HPDE6-E6E7 (cell line): ENCODE measurements around the gene PCNX4.
"Not testable (repeated sequence)": the region's sequence is repeated elsewhere in the genome, so short reads cannot be mapped to it uniquely, and the experiment has no call there.

Experiments
- DNase-seq: peaks from one replicate; pipeline ENCODE4 v3.0.0; 2011; ENCODE audit warnings: missing footprints; ENCODE audit errors: extremely low spot score

Gene PCNX4

DNA sequence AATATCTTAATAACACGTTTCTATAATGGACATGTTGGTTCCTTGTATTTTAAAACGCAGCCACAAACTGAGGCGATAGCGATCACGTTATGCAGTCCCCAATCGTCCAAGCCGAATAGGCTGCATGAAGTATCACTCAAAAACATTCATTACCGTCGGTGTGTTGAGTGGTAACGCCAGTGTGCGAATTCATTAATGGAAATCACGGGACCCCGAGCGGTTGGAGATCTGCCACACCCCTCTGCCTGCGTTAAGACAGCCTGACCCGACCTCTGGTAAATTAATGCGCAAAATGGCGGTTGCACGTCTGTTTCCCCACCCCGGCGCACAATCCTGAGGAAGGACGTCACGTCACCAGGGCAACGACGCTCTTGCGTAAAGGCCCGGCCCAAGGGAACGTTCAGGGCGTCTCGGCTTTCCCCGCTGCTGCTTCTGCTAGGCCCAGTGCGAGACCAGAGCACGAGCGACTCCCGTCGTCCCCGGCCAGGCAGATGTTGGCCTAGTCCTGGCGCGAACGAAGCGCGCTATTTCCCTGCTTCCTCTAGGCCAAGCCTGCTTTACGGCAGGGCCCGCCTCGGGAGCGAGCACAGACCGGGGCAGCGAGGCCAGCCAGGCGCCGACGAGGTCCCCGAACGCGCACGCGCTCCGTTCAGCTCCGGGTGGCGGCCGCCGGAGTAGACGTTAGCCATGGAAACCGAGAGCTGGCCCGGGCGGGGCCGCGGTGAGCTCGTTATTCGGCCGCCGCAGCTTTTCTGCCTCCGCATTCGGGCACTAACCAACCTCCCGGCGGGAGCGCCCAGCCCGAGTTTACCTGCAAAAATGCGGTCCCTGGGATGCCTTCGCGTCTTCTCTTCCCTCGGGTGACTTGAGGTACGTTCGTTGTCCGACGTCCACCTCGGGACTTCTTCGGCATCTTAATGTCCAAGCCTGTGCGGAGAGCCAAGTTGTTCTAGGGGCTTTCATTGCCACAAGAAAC, at the start of gene PCNX4:
Gene PCNX4 (plus strand): TSS at position 374 of the 976 bp plus-strand sequence. CDS start 15,716 bp downstream, outside the sequence.
- peak; percentile 90 for DNase-seq

DNA sequence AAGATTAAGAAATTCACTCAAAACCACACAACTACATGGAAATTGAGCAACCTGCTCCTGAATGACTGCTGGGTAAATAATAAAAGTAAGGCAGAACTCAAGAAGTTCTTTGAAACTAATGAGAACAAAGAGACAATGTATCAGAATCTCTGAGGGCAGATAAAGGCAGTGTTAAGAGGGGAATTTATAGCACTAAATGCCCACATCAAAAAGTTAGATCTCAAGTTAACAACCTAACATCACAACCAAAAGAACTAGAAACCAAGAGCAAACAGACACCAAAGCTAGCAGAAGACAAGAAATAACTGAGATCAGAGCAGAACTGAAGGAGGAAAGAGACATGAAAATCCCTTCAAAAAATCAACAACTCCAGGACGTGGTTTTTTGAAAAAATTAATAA, 43.7 kb upstream of the PCNX4 start:
- not testable (repeated sequence) for DNase-seq

DNA sequence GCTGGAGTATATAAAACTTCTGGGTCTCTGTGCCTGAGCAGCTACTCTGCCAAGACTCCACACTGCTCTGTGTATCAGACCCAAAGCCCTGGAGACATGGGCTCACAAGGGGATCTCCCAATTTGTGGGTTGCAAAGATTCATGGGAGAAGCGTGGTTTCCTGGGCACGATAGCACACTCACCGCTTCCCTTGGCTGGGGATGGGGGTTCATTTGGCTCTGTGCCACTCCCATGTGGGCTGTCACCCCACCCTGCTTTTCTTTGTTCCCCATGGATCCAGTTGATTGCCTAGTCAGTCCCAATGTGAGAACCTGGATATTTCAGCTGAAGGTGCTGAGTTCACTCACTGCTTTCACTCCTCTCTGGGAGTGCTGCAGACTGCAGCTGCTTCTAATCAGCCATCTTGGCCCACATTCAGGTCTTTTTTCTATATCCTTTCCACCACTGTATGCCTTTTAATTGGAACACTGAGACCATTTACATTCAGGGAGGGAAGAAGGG, 40.0 kb upstream of the PCNX4 start:
- DNase-seq, result no peak

DNA sequence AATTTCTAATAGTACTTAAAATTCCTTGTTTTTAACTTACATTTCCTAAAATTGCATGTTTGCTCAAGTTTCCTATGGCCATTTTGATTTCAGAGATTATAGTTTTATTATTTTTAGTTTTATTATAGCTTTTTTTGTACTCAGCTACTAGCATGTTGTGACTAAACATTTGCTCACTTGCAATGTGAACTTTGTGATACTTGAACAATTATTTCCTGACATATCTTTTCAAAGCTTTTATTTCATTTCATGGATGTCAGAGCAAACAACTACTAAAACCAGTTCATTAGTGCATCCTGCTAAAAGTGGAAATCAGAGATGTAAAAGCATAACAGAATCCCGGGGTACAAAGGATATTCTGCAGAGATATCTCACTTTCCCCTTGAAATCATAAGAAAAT, 33.6 kb upstream of the PCNX4 start:
- DNase-seq, result no peak

DNA sequence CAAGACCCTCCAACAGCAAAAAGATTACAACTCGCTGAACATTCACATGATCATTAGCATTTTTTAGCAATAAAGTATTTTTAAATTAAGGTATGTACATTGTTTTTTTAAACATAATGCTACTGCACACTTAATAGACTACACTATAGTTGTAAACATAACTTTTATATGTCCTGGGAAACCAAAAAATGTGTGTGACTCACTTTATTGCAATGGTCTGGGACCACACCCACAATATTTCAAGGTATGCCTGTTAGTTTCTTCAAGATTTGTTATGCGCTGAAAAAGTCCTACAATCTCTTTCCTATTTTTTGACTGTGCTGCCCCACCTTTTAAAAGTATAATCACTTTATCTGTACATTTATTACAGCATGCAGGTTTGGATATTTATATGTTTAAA, 30.4 kb upstream of the PCNX4 start:
- no peak for DNase-seq

DNA sequence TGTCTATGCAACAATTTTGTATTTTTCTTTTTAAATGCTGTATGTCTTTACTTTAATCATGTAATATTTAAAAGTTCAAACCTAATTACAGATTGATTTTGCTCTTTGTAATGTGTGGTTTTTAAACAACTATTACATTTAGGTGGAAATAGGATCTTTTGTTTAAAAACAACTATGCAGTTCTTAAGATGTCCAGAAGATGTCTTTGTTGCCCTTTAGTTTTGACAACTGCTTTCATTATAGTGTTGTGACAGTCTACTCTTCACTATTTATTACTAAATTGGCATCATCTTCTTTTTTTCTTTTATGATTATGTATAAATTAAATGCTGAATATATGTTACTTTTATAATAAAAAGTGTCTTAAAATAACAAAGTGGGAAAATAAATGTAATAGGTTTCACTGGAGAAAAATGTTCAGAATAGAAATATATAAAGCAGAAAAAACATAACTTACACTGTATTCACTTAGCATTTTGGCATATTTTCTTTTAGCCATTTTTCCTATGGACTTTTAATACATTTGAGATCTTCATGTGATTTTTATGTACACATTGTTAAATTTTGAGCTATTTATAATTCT, 27.1 kb upstream of the PCNX4 start:
- no peak for DNase-seq

DNA sequence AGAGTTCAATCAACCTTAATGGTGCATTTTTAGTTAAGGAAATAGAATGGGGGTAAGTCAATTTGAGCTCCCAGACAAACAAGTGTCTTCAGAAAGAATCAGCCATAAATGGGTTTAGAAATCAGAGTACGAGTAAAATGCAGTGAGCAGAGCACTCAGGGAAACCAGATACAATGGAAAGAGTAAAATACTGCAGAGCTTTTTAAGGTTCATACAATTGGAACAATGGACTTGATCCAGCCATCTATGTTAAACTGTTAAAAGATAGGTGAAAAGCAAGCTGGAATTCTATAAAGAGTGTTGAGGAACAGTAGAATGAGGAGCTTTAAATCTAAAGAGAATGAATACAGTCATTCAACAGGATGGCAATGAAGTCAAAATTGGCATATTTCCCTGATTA, 23.8 kb upstream of the PCNX4 start:
- DNase-seq, result no peak

DNA sequence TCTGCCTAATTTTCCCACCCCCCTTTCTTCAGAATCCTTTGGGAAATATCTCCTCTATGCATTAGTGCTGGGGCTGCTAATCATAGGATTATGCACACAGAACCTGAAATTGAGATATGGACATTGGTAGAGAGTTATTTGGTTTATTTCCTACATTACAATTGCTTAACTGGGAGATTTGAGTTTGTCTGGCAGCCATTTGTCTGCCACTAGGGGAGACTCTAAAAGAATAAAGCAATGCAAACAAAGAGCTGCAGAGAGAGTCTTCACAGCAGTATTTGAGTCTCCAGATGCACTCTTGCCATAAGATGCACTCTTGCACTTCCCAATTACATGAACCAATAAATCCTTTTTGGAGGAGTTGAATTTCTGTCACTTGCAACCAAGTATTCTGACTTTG, 12.0 kb upstream of the PCNX4 start:
- no peak for DNase-seq

DNA sequence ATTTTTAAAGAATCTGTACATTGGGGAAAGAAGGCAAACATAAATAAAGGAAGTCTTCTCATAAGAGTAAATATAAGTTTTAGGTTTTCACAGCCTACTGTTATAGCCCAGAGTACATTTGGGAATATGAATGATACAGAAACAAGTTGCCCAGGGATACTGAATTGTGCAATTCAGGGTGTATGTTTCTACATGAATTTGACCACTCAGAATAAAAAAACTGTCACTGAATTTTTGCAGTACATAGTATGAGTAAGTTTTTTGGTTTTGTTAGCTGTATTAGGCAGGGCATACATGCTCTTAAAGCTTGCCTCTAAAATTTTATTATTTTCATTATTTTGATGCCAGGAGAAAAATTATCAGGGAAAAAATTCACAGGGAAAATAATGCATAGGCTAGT, 6.6 kb upstream of the PCNX4 start:
- DNase-seq, result no peak

DNA sequence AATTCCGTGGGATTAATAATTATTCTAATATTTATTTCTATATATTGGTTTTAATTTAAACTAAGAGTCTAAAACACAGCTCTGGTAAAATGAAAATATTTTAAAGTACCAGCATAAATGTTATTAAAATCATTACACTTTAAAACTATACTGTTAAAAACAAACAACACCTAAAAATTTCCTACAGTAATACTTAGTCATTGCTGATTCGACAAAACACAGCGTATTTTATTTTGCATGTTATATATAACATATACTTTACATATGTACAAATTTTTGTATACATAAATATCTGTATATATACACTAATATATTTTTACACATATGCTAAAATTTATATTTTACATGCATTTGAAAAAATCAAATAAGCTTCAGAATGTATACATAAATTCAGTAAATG, 6.0 kb upstream of the PCNX4 start:
- DNase-seq, result no peak

DNA sequence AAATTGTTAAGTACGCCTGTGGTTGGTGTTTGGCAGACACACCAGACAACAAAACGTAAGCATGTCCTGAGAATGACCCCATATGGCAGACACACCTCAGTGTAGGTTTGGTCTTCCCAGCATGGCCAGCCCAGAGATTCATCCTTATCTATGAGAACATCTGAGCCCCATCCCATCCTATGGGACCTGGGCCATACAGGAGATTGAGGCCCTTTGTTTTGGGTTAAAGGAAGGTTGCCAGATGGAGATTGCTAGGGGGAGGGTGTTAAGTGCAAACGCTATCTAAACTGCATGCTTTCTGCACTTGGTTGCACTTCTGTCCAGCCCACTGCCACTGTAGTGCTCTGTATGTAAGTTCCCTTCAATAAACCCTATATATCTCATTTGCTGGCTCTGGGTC, 4.1 kb upstream of the PCNX4 start:
- DNase-seq, result no peak

DNA sequence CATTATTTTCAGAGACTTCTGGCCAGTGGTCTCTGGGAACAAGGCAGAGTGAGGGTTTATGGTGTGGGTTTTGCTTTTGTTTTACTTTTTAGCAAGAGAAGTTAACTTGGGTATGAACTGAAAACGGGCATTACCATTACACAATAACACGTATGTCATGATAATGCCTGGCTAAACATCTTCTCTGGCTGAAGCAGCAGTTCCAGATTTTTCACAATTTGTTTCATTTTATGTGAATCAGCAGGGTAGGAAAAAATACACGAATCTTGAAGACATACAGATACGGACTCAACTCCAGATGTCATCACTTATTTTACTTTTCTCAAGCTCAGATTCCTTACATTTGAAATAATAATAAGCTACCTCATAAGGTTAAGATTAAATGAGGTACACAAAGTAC, 2.5 kb upstream of the PCNX4 start:
- no peak for DNase-seq

DNA sequence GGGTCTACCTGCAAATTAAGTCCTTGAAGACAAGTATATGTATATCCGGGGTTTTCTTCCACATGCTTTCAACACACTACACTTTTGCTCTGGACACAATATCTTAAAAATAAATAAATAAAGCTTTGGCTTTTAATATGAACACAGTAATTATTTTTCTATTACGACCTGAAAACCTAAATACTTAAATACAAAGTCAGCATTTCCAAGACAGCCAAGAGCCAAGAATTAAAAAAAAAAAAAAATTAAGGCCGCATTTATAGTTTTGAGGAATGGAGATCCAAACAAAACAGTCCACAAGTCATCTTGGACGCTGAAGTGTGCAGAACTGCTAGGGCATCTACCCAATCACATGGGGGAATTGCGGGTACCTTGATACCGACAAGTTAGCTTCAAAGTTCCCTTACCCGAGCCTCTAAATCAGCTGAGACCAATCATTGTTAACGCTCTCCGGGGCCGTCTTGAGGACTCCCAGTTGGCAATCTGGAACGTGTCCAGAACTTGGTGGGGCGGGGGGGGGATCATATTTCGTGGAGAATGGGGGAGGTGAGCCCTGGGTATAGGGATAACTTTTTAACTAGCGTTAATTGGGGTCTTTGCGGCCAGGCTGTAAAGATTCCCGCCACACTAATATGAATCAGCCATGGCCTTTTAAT, 731 bp upstream of the PCNX4 start:
- DNase-seq, result peak; percentile 27

DNA sequence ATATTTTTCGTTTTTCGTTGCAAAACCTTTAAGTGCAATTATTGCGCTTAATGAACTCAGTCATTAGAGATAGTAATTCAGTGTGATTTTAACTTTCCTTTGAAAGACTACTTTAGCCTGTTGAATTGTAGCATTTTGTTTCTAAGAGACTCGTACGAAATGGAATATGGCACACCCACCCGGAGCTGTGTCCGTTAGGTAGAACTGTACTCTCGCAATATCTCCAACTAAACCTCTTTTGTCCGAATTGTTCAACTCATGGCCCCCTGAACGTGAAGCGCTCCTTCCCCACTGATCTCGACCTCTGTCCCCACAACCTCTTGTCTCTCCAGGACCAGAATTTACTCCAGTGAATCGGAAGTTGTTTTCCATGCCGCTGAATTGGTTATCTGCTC, 800 bp downstream of the PCNX4 start:
- peak; percentile 9 for DNase-seq

DNA sequence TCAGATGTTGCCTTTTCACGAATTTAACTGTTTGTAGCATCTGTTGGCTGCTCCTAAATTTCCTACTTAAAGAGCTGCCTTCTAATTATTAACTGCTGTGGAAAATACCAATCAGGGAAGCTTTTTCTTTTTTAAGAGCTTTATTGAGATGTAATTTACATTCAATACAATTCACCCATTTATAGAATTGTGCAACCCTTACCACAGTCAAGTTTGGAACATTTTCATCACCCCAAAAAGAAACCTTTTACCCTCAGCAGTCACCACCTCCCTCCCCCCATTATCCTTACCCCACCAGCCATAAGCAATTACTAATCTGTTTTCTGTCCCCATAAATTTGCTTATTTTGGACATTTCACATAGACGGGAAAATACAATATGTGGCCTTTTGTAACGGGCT, 1.4 kb downstream of the PCNX4 start:
- DNase-seq, result no peak

DNA sequence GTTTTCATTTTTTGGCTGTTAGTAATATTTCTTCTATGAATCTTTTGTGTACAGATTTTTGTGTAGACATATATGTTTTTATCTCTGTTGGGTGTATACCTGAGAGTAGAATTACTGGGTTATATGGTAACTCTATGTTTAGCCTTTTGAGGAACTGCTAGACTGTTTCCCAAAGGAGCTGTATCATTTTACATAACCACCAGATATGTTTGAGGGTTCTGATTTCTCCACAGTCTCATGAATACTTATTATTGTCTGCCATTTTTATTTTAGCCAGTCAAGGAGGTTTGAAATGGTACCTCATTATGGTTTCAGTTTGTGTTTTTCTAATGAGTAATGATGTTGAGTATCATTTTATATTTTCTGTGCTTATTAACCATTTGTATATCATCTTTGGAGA, 1.9 kb downstream of the PCNX4 start:
- DNase-seq, result no peak

DNA sequence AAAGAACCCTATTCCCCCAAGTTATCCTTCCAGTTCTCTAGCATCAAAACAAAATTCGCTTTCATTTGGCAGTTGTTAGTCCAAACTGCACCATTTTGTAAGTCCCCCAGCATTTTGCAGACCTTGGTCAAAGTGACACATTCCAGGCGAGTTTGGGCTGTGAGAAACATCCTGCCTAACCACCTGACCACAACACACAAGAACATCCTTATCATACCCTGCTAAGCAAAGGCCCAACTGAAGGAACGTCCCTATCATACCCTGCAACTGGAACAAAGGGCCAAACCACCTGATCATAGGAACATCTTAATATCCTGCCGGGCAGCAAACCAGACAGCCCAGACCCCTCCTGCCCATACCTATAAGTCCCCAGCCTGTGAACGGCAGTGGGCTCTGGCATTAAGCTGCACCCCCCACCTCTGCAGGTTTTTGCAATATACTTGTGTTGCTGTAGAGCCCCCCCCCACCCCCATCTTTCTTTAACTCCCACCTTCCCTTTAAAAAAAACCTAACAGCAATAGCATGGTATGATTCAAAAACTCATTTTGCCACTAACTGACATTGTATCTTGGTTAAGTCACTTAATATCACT, 2.7 kb downstream of the PCNX4 start:
- DNase-seq, result no peak

DNA sequence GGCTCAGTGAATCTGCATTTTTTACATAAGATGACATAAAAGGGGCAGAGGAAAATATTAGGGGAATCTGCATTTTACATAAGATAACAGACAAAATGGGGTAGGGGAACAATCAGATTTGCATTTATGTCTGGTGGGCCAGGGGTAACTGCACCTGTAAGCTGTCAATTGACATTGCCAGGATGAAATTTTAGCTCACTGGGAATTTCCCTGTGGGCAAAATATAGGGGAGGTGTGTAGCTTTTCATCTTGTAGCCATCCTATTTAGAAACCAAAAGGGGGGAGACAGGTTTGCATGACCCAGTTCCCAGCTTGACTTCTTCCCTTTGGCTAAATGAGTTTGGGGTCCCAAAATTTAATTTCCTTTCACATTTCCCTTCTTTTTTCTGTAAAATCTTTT, 3.5 kb downstream of the PCNX4 start:
- DNase-seq, result no peak

DNA sequence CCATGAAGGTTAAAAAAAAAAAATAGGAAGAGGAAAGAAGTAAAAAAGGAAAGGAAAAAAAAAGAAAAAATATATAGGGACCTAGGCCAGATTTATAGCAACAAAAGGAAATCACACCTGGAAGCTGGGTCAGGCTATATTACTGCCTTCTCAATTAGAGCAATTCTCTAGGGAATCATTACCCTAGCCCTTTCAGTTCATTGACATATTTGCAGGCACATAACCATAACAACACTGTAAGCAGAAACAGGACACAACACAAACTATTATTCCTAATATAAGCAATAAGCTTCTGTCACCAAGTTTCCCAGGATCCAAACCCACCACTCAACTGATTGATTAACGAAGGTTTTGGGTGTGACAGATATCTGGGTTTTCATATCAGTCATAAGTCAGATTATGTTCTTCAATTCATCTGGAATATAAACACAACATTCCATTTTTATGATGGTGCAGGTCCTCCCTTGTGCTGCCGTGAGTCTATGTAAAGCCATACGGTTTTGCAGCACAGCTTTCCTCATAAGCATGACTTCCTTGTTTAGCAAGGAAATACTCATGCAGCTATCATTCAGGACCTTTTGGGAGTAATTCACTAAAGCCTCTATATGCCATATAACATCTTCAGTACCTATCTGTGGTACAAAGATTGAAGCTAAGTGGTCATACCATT, 4.2 kb downstream of the PCNX4 start:
- DNase-seq, result no peak

DNA sequence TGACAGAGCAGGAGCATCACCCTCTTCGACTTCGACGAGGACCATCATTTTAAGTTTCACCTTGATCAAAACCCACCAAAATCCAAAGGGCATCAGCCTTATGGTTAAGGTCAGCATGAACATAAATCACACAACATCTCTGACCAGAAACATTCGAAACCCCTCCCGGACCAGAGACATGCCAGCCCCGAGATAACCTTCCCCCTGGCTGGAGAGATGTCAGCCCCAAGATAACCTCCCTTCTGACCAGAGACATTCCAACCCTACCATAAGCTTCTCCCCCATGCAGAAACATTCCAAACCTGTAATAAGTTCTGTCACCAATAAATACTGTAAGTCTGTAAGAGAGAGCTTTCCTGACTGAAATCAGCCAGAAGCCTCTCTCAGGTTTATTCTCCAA, 6.3 kb downstream of the PCNX4 start:
- no peak for DNase-seq

DNA sequence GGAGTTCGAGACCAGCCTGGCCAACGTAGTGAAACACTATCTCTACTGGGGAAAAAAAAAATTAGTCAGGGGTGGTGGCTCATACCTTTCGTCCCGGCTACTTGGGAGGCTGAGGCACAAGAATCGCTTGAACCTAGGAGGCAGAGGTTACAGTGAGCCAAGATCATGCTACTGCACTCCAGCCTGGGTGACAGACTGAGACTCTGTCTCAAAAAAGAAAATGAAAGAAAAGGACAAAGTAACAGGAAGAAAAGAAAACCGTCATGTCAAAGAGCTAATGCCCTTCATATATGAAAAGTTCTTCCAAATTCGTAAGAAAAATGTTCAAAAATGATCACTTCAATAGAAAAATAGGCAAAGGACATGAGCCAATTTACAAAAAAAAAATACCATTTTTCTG, 8.1 kb downstream of the PCNX4 start:
- not testable (repeated sequence) for DNase-seq

DNA sequence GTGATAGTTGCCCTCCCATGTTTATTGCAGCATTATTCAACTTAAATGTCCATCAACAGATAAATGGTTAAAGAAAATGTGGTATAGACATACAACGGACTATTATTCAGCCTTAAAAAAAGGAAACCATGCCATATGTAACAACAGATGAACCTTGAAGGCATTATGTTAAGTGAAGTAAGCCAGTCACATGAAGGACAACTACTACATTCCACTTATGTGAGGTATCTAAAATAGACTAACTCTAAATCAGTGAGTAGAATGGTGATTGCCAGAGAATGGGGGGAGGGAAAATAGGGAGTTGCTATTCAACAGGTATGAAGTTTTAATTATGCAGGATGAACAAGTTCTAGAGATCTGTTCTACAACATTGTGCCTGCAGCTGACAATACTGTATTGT, 10.1 kb downstream of the PCNX4 start:
- no peak for DNase-seq
